ENCODE measurements around the gene CPM.

Gene CPM

GRCh38 chr12:68932961-68933893 is at the start of gene CPM:
Gene CPM, minus strand, starts transcription at chr12:68933171. Its CDS starts 334 bp downstream, at chr12:68932837.
- DNase-seq (ENCODE audit: low read depth) = peak; percentile 23

- peak; percentile 26 for DNase-seq (ENCODE audit: low read depth)
Measured at GRCh38 chr12:68981516-68981915, 48.5 kb upstream of the CPM start.

- DNase-seq (ENCODE audit: low read depth) = no peak
Measured at GRCh38 chr12:68980476-68981212, 47.7 kb upstream of the CPM start.

- no peak for DNase-seq (ENCODE audit: low read depth)
Measured at GRCh38 chr12:68978678-68979077, 45.7 kb upstream of the CPM start.

GRCh38 chr12:68977909-68978610 is 45.1 kb upstream of the CPM start:
- no peak for DNase-seq (ENCODE audit: low read depth)

GRCh38 chr12:68977335-68977734 is 44.4 kb upstream of the CPM start:
- no peak for DNase-seq (ENCODE audit: low read depth)

- no peak for DNase-seq (ENCODE audit: low read depth)
Measured at GRCh38 chr12:68976395-68976841, 43.4 kb upstream of the CPM start.

- no peak for DNase-seq (ENCODE audit: low read depth)
Measured at GRCh38 chr12:68975811-68976210, 42.8 kb upstream of the CPM start.

GRCh38 chr12:68972595-68972994 is 39.6 kb upstream of the CPM start:
- DNase-seq (ENCODE audit: low read depth) = no peak

- DNase-seq (ENCODE audit: low read depth) = peak; percentile 57
Measured at GRCh38 chr12:68971404-68971803, 38.4 kb upstream of the CPM start.

- no peak for DNase-seq (ENCODE audit: low read depth)
Measured at GRCh38 chr12:68970951-68971350, 38.0 kb upstream of the CPM start.

- no peak for DNase-seq (ENCODE audit: low read depth)
Measured at GRCh38 chr12:68970306-68970705, 37.3 kb upstream of the CPM start.

GRCh38 chr12:68967046-68967445 is 34.1 kb upstream of the CPM start:
- no peak for DNase-seq (ENCODE audit: low read depth)

GRCh38 chr12:68963856-68964745 is 31.1 kb upstream of the CPM start:
- no peak for DNase-seq (ENCODE audit: low read depth)

GRCh38 chr12:68962877-68963855 is 30.2 kb upstream of the CPM start:
- DNase-seq (ENCODE audit: low read depth) = peak; percentile 61

- DNase-seq (ENCODE audit: low read depth) = no peak
Measured at GRCh38 chr12:68959891-68960464, 27.0 kb upstream of the CPM start.

- DNase-seq (ENCODE audit: low read depth) = no peak
Measured at GRCh38 chr12:68959143-68959858, 26.3 kb upstream of the CPM start.

- no peak for DNase-seq (ENCODE audit: low read depth)
Measured at GRCh38 chr12:68958322-68958721, 25.4 kb upstream of the CPM start.

GRCh38 chr12:68957273-68957672 is 24.3 kb upstream of the CPM start:
- DNase-seq (ENCODE audit: low read depth) = no peak

Data from iris pigment epithelial cell (primary cell).